GM10266 (cell line): ENCODE results near the gene SUCO.

Experiments used
- DNase-seq: peaks from one replicate; pipeline ENCODE4 v3.0.0; 2012; ENCODE audit errors: extremely low spot score
- TF ChIP-seq, protein P1 (sequence below): IDR thresholded peaks from 2 replicates; pipeline ENCODE4 v1.5.1; 2012; ENCODE audit warnings: mild to moderate bottlenecking, low read depth; ENCODE audit not compliant: control insufficient read depth, insufficient read depth; ENCODE audit errors: missing control alignments

Gene SUCO

DNA sequence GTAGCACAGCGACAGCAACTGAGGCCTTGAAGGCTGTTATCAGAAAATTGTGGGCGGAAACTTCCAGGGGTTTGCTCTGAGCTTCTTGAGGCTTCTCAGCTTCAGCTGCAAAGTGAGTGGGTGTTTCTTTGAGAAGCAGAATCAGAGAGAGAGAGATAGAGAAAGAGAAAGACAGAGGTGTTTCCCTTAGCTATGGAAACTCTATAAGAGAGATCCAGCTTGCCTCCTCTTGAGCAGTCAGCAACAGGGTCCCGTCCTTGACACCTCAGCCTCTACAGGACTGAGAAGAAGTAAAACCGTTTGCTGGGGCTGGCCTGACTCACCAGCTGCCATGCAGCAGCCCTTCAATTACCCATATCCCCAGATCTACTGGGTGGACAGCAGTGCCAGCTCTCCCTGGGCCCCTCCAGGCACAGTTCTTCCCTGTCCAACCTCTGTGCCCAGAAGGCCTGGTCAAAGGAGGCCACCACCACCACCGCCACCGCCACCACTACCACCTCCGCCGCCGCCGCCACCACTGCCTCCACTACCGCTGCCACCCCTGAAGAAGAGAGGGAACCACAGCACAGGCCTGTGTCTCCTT, 126.0 kb downstream of the SUCO start, which contains the start of gene FASLG:
FASLG (plus strand) TSS at position 233 of the 583 bp plus-strand sequence; CDS start at position 332, 99 bp downstream.
- peak; percentile 29 for DNase-seq
- TF ChIP-seq, protein P1, sequence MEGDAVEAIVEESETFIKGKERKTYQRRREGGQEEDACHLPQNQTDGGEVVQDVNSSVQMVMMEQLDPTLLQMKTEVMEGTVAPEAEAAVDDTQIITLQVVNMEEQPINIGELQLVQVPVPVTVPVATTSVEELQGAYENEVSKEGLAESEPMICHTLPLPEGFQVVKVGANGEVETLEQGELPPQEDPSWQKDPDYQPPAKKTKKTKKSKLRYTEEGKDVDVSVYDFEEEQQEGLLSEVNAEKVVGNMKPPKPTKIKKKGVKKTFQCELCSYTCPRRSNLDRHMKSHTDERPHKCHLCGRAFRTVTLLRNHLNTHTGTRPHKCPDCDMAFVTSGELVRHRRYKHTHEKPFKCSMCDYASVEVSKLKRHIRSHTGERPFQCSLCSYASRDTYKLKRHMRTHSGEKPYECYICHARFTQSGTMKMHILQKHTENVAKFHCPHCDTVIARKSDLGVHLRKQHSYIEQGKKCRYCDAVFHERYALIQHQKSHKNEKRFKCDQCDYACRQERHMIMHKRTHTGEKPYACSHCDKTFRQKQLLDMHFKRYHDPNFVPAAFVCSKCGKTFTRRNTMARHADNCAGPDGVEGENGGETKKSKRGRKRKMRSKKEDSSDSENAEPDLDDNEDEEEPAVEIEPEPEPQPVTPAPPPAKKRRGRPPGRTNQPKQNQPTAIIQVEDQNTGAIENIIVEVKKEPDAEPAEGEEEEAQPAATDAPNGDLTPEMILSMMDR, result no peak

DNA sequence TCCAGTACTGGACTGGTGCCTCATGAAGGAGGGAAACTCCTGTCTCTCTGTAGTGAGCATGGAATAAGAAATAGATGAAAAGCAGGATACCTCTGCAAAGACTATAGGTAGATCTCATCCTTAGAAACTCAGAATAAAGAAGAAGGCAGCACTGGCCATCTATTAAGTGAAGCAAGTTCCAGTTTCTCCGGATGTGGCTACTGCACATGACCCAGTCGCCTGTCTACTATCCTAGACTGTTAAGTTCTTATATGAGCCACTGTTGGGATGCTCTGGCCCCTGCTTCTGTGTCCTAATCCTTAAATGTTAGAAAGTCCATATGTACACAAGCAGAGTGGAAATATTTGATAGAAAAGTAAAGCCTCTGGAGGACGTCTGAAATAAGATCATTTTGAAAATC, 128.2 kb downstream of the SUCO start:
- TF ChIP-seq, protein P1, result no peak
- no peak for DNase-seq
